Neural cell (in vitro differentiated cells): Measurements from ENCODE around the gene IL36B. TPM values are rescaled to one million over a fixed set of nuclear protein-coding genes. Genes with fewer than 3 reads are reported as not detected.

Experiments used
- H2AFZ ChIP-seq: fragments of 200-600, 300-800 bp; sonication (generic), shearing (Covaris generic); 2 replicates; pipeline ENCODE4 v1.6.0; 2014; ENCODE audit warnings: low read depth, mild to moderate bottlenecking, antibody characterized with exemption, low read length, moderate library complexity
- H3F3A ChIP-seq: fragments of 200-600 bp; shearing (Covaris generic); 2 replicates; pipeline ENCODE4 v1.6.1; 2016; ENCODE audit warnings: mild to moderate bottlenecking, moderate library complexity, mixed read lengths, antibody characterized with exemption, low read length; ENCODE audit not compliant: insufficient read depth, poor library complexity, severe bottlenecking
- H3K27ac ChIP-seq: fragments of 200-600, 300-800 bp; sonication (generic), shearing (Covaris generic); 2 replicates; pipeline ENCODE4 v1.5.1; 2014; ENCODE audit warnings: mild to moderate bottlenecking, low read length, moderate library complexity
- H3K27me3 ChIP-seq: fragments of 300-800, 200-600 bp; sonication (generic), shearing (Covaris generic); 2 replicates; pipeline ENCODE4 v1.6.0; 2014; ENCODE audit warnings: mild to moderate bottlenecking, low read depth, low read length, moderate library complexity; ENCODE audit not compliant: insufficient read depth
- H3K36me3 ChIP-seq: fragments of 300-800, 200-600 bp; sonication (generic), shearing (Covaris generic); 2 replicates; pipeline ENCODE4 v1.5.1; 2014; ENCODE audit warnings: mild to moderate bottlenecking, antibody characterized with exemption, low read length, moderate library complexity; ENCODE audit not compliant: insufficient read depth
- H3K4me2 ChIP-seq: fragments of 300-800, 200-600 bp; sonication (generic), shearing (Covaris generic); 2 replicates; pipeline ENCODE4 v1.6.0; 2014; ENCODE audit warnings: mild to moderate bottlenecking, low read length
- H3K4me3 ChIP-seq: fragments of 300-800, 200-600 bp; sonication (generic), shearing (Covaris generic); 2 replicates; pipeline ENCODE4 v1.5.1; 2014; ENCODE audit warnings: mild to moderate bottlenecking, low read length, moderate library complexity
- H3K79me2 ChIP-seq: fragments of 200-600 bp; shearing (Covaris generic); replicated peaks from 2 replicates; pipeline ENCODE4 v1.6.0; 2014; ENCODE audit warnings: mild to moderate bottlenecking, low read length, moderate library complexity; ENCODE audit not compliant: insufficient read depth
- H3K9ac ChIP-seq: fragments of 300-800, 200-600 bp; sonication (generic), shearing (Covaris generic); 2 replicates; pipeline ENCODE4 v1.6.1; 2016; ENCODE audit warnings: mild to moderate bottlenecking, low read length, mixed read lengths
- H3K9me2 ChIP-seq: fragments of 200-600 bp; shearing (Covaris generic); 2 replicates; pipeline ENCODE4 v1.6.1; 2016; ENCODE audit warnings: mild to moderate bottlenecking, low read length, mixed read lengths; ENCODE audit not compliant: insufficient read depth
- H3K9me3 ChIP-seq: fragments of 200-600, 300-800 bp; sonication (generic), shearing (Covaris generic); 2 replicates; pipeline ENCODE4 v1.6.1; 2016; ENCODE audit warnings: mild to moderate bottlenecking, mixed run types, low read length, moderate library complexity, mixed read lengths
- H4K20me1 ChIP-seq: fragments of 200-600 bp; shearing (Covaris generic); 2 replicates; pipeline ENCODE4 v1.6.1; 2016; ENCODE audit warnings: mild to moderate bottlenecking, mixed run types; ENCODE audit not compliant: insufficient read depth
- CTCF ChIP-seq: fragments of 450-650 bp; IDR thresholded peaks from 2 replicates; pipeline ENCODE4 v1.5.1; 2014; ENCODE audit warnings: antibody characterized with exemption, mild to moderate bottlenecking, moderate library complexity; ENCODE audit not compliant: poor library complexity, severe bottlenecking
- EP300 ChIP-seq: fragments of 450-650 bp; conservative IDR thresholded peaks from 2 replicates; pipeline ENCODE4 v1.6.1; 2014; ENCODE audit warnings: antibody characterized with exemption, mild to moderate bottlenecking, moderate library complexity; ENCODE audit not compliant: poor library complexity, severe bottlenecking
- EZH2 ChIP-seq: fragments of 200-600, 300-800 bp; shearing (Covaris generic), sonication (generic); IDR thresholded peaks from 2 replicates; pipeline ENCODE4 v1.6.1; 2014; ENCODE audit warnings: antibody characterized with exemption, low read length, borderline replicate concordance, mild to moderate bottlenecking; ENCODE audit not compliant: insufficient read depth, poor library complexity, severe bottlenecking
- MXI1 ChIP-seq: fragments of 450-650 bp; conservative IDR thresholded peaks from 2 replicates; pipeline ENCODE4 v1.6.1; 2014; ENCODE audit warnings: antibody characterized with exemption, mild to moderate bottlenecking; ENCODE audit not compliant: poor library complexity, severe bottlenecking
- POLR2AphosphoS5 ChIP-seq: IDR thresholded peaks from 2 replicates; pipeline ENCODE4 v1.6.1; 2012
- RAD21 ChIP-seq: fragments of 450-650 bp; conservative IDR thresholded peaks from 2 replicates; pipeline ENCODE4 v1.6.1; 2014; ENCODE audit warnings: antibody characterized with exemption, mild to moderate bottlenecking, moderate library complexity
- REST ChIP-seq: IDR thresholded peaks from 2 replicates; pipeline ENCODE4 v1.6.1; 2012; ENCODE audit warnings: borderline replicate concordance
- SMC3 ChIP-seq: fragments of 450-650 bp; conservative IDR thresholded peaks from 2 replicates; pipeline ENCODE4 v1.6.1; 2014; ENCODE audit warnings: antibody characterized with exemption, mild to moderate bottlenecking, moderate library complexity; ENCODE audit not compliant: poor library complexity
- TAF1 ChIP-seq: IDR thresholded peaks from 2 replicates; pipeline ENCODE4 v1.6.1; 2012; ENCODE audit warnings: low read depth
- polyA plus RNA-seq: library from polyadenylated mRNA; depleted of rRNA; stranded (reverse); fragments of >200 nt; gene quantifications from 2 replicates; pipeline ENCODE4 v1.2.3, GENCODE V29; 2014

IL36B gene
- polyA plus RNA-seq, 1 donor from 2014 or later, result not detected

GRCh38 chr2:113038291-113038690 lies 14.4 kb downstream of the IL36B start:
- Histone ChIP-seq H4K20me1 (no peaks in the 10 kb centered on the region), H3F3A (no peaks in the 10 kb centered on the region), H3K4me2 (no peak overlapping the region), H3K36me3 (no peaks in the 10 kb centered on the region), H2AFZ (no peak overlapping the region), H3K4me3 (no peak overlapping the region), H3K9me3 (no peaks in the 10 kb centered on the region), H3K9me2 (no peaks in the 10 kb centered on the region), H3K9ac (no peak overlapping the region), H3K27ac (no peak overlapping the region), H3K27me3 (no peaks in the 10 kb centered on the region), H3K79me2 (no peaks in the 10 kb centered on the region)
- TF ChIP-seq SMC3 (no peak), MXI1 (no peak), EP300 (no peak), RAD21 (no peak), POLR2AphosphoS5 (no peak), REST (no peak), EZH2 (no peak), TAF1 (no peak), CTCF (no peak)

- no peak overlapping the region for H3K9ac ChIP-seq
- H4K20me1 ChIP-seq, result no peaks in the 10 kb centered on the region
- H3F3A ChIP-seq, result no peaks in the 10 kb centered on the region
- H3K4me2 ChIP-seq, result no peak overlapping the region
- TF ChIP-seq MXI1 (no peak), TAF1 (no peak), REST (no peak), EP300 (no peak), SMC3 (no peak), CTCF (no peak), POLR2AphosphoS5 (no peak), RAD21 (no peak), EZH2 (no peak)
- no peak overlapping the region for H2AFZ ChIP-seq
- H3K4me3 ChIP-seq, result no peak overlapping the region
- H3K79me2 ChIP-seq, result no peaks in the 10 kb centered on the region
- no peaks in the 10 kb centered on the region for H3K27me3 ChIP-seq
- H3K36me3 ChIP-seq, result no peaks in the 10 kb centered on the region
- H3K27ac ChIP-seq, result no peak overlapping the region
- no peaks in the 10 kb centered on the region for H3K9me2 ChIP-seq
- H3K9me3 ChIP-seq, result no peaks in the 10 kb centered on the region
Observed at GRCh38 chr2:113036763-113037162, 15.9 kb downstream of the IL36B start.
